ENCODE measurements around the gene LRRC43.

Gene LRRC43

GRCh38 chr12:122225683-122226365, 42.9 kb downstream of the LRRC43 start, which contains the start of gene DIABLO:
Gene DIABLO, minus strand, starts transcription at chr12:122226052. Its CDS starts 38 bp downstream, at chr12:122226014.
- peak; percentile 100 for DNase-seq (ENCODE audit: low read depth in 2 of 2)

GRCh38 chr12:122226366-122227125, 43.6 kb downstream of the LRRC43 start:
- no peak for DNase-seq (ENCODE audit: low read depth in 2 of 2)

- DNase-seq (ENCODE audit: low read depth in 2 of 2), result no peak
Observed at GRCh38 chr12:122227341-122227740, 44.4 kb downstream of the LRRC43 start.

- DNase-seq (ENCODE audit: low read depth in 2 of 2), result no peak
Observed at GRCh38 chr12:122228092-122228491, 45.2 kb downstream of the LRRC43 start.

- no peak for DNase-seq (ENCODE audit: low read depth in 2 of 2)
Observed at GRCh38 chr12:122230798-122231197, 47.9 kb downstream of the LRRC43 start.

GRCh38 chr12:122232691-122233090, 49.8 kb downstream of the LRRC43 start:
- DNase-seq (ENCODE audit: low read depth in 2 of 2), result no peak

GRCh38 chr12:122235741-122236140, 52.8 kb downstream of the LRRC43 start:
- no peak for DNase-seq (ENCODE audit: low read depth in 2 of 2)

GRCh38 chr12:122238861-122239260, 55.9 kb downstream of the LRRC43 start:
- DNase-seq (ENCODE audit: low read depth in 2 of 2), result no peak

GRCh38 chr12:122243965-122244364, 61.0 kb downstream of the LRRC43 start:
- no peak for DNase-seq (ENCODE audit: low read depth in 2 of 2)

GRCh38 chr12:122244565-122245371, 61.8 kb downstream of the LRRC43 start:
- no peak for DNase-seq (ENCODE audit: low read depth in 2 of 2)

- no peak for DNase-seq (ENCODE audit: low read depth in 2 of 2)
Observed at GRCh38 chr12:122245553-122245952, 62.6 kb downstream of the LRRC43 start.

GRCh38 chr12:122250047-122250446, 67.1 kb downstream of the LRRC43 start:
- DNase-seq (ENCODE audit: low read depth in 2 of 2), result no peak

GRCh38 chr12:122250536-122250935, 67.6 kb downstream of the LRRC43 start:
- no peak for DNase-seq (ENCODE audit: low read depth in 2 of 2)
